Measurements from ENCODE around the gene INSYN1. TPM values are rescaled to one million over a fixed set of nuclear protein-coding genes. Genes with fewer than 3 reads are reported as not detected.

INSYN1 gene
- total and polyA plus RNA-seq, 2 of the 13 experiments (the other 11 are each of a cell fraction or from before 2014, with no cell fraction given): not detected

DNA sequence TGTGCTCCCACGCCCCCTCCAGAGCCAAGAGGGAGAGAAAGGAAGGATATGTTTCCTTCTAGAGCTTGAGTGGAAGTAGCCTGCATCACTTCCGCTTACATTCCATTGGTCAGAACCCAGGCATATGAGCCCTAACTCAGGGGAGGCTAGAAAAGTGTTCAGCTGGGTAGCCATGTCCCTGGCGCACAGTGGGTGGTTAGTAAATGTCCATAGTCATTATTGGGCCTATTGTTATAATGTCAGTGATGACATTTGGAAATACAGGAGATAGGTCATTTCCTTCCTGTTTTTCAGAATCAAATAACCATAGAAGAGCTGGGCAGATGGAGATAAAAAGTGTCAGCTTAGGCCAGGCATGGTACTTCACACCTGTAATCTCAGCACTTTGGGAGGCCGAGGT lies 41.6 kb downstream of the INSYN1 start:
- ChIA-PET POLR2A (no interaction called here), CTCF (ENCODE audit: low intra/inter-chr PET ratio, low total read pairs) (no interaction called here)
- Histone ChIP-seq H3K4me2 (ENCODE audit: low read depth, low read length) (no peak overlapping the region), H3K27ac (ENCODE audit: extremely low read length, insufficient read depth, low read length) (no peak overlapping the region), H3K79me2 (ENCODE audit: insufficient read depth, low read length) (no peaks in the 10 kb centered on the region), H4K20me1 (ENCODE audit: insufficient read depth, low read length) (no peaks in the 10 kb centered on the region), H3K36me3 (replicated peaks in 1 of 2; ENCODE audit: control insufficient read depth in 1 of 2, insufficient read depth in 2 of 2, low read length in 2 of 2) (peaks cover 7 to 39% of the 10 kb centered on the region in 2 experiments), H3K4me3 (replicated peaks in 1 of 3; ENCODE audit: insufficient read depth in 1 of 3, low read depth in 2 of 3, low read length in 3 of 3) (no peak overlapping the region), H3K9ac (ENCODE audit: insufficient read depth, low read depth, low read length) (no peak overlapping the region), H2AFZ (ENCODE audit: low read length) (no peak overlapping the region), H3K27me3 (ENCODE audit: control insufficient read depth in 1 of 2, insufficient read depth in 2 of 2, low read length in 2 of 2) (no peaks in the 10 kb centered on the region), H3K9me3 (ENCODE audit: low read length) (no peaks in the 10 kb centered on the region), H3K4me1 (ENCODE audit: insufficient read depth, low read length) (no peaks in the 10 kb centered on the region)
- no peak for ATAC-seq
- intact Hi-C loops (cut with micrococcal nuclease; ENCODE audit: unreplicated experiment) (no loop called here), in situ Hi-C loops (cut with HindIII; ENCODE audit: extremely low pct_ligation_motif_present, low pct_unique_long_range_greater_than_20kb) (no loop called here)
- DNase-seq (ENCODE audit: low spot score): no peak
- no peak for FAIRE-seq
- 97% methylated on average over 3 of the region's 4 CpGs for WGBS (ENCODE audit: low lambda C conversion rate)
- no TSS peak for BruUV-seq (replicated peaks)
- no peak for TF ChIP-seq SMARCE1 (IDR thresholded peaks at IDR 0.05; ENCODE audit: borderline replicate concordance)
- no peak for TF ChIP-seq NFIB (CRISPR knock-in tag; IDR thresholded peaks at IDR 0.05; ENCODE audit: borderline replicate concordance)
- TF ChIP-seq KDM2A (CRISPR knock-in tag; IDR thresholded peaks at IDR 0.05; ENCODE audit: borderline replicate concordance, low read depth): no peak
- TF ChIP-seq GFI1 (CRISPR knock-in tag; IDR thresholded peaks at IDR 0.05; ENCODE audit: borderline replicate concordance): no peak
- no peak for TF ChIP-seq ZSCAN12 (CRISPR knock-in tag; IDR thresholded peaks at IDR 0.05)
- no peak for TF ChIP-seq ZFYVE20 (CRISPR knock-in tag; IDR thresholded peaks at IDR 0.05; ENCODE audit: borderline replicate concordance, low read depth)
- no peak for TF ChIP-seq ZNF530 (CRISPR knock-in tag; IDR thresholded peaks at IDR 0.05; ENCODE audit: low read depth)
- no peak for TF ChIP-seq ZNF354B (CRISPR knock-in tag; IDR thresholded peaks at IDR 0.05)
- TF ChIP-seq ZNF839 (CRISPR knock-in tag; IDR thresholded peaks at IDR 0.05; ENCODE audit: borderline replicate concordance): no peak
- no peak for TF ChIP-seq ZC3H13 (CRISPR knock-in tag; IDR thresholded peaks at IDR 0.05)
- no peak for TF ChIP-seq ZNF605 (CRISPR knock-in tag; IDR thresholded peaks at IDR 0.05)
- no peak for TF ChIP-seq ZNF225 (CRISPR knock-in tag; IDR thresholded peaks at IDR 0.05)
- TF ChIP-seq ZNF644 (CRISPR knock-in tag; IDR thresholded peaks at IDR 0.05; ENCODE audit: low read depth): no peak
- TF ChIP-seq, protein P1, sequence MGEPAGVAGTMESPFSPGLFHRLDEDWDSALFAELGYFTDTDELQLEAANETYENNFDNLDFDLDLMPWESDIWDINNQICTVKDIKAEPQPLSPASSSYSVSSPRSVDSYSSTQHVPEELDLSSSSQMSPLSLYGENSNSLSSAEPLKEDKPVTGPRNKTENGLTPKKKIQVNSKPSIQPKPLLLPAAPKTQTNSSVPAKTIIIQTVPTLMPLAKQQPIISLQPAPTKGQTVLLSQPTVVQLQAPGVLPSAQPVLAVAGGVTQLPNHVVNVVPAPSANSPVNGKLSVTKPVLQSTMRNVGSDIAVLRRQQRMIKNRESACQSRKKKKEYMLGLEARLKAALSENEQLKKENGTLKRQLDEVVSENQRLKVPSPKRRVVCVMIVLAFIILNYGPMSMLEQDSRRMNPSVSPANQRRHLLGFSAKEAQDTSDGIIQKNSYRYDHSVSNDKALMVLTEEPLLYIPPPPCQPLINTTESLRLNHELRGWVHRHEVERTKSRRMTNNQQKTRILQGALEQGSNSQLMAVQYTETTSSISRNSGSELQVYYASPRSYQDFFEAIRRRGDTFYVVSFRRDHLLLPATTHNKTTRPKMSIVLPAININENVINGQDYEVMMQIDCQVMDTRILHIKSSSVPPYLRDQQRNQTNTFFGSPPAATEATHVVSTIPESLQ (CRISPR knock-in tag; conservative IDR thresholded peaks at IDR 0.05): no peak
- no peak for TF ChIP-seq ZNF136 (CRISPR knock-in tag; IDR thresholded peaks at IDR 0.05; ENCODE audit: low read depth)
- TF ChIP-seq, protein P2, sequence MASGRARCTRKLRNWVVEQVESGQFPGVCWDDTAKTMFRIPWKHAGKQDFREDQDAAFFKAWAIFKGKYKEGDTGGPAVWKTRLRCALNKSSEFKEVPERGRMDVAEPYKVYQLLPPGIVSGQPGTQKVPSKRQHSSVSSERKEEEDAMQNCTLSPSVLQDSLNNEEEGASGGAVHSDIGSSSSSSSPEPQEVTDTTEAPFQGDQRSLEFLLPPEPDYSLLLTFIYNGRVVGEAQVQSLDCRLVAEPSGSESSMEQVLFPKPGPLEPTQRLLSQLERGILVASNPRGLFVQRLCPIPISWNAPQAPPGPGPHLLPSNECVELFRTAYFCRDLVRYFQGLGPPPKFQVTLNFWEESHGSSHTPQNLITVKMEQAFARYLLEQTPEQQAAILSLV (CRISPR knock-in tag; IDR thresholded peaks at IDR 0.05; ENCODE audit: borderline replicate concordance): no peak
- TF ChIP-seq BHLHE40 (IDR thresholded peaks at IDR 0.05; ENCODE audit: low read length): no peak
- TF ChIP-seq ZNF34 (CRISPR knock-in tag; IDR thresholded peaks at IDR 0.05; ENCODE audit: borderline replicate concordance): no peak

Data from HepG2 (cell line).